ENCODE data around the gene PPM1F.

The PPM1F gene

DNA sequence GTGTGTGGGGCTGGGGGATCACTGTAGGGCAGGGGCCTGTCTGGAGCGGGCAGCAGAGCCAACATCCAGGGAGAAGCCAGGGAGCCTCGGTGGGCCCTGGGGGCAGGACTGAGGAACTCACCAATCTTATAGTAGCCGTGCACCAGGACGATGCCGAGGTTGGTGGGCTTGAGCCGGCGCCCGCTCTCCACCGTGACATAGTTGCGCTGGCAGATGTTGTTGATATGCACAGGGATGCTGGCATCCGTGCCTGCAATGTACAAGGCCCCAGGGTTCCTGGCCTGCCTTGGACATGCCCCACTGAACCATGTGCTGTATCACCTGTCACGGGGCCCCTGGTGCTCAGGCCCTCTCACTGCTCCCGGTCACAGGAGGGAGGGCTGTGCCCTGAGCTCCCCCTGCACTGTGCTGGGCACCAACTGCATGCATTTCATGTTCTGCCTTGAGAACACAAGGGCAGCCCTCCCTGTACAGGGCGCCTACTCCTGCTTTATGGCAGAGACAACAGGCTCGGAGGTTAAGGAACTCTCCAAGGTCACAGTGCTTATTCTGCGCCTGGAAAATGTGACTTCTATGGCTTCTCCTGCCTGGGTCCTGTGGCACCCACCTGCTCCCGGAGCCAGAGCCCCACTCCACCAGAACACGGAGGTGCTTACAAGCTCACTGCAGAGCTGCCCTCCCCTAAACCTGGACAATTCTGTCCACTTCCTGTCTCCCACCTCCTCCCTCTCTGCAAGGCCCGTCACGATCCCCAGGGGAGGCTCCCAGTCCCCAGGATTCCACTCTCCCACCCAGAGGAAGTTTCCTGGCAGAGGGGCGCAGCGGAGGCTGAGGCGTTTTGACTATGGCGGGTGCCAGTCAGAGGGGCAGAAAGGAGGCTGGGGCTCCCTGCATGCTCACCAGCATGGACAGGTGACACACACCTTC lies 7.8 kb upstream of the PPM1F start:
- no peak for DNase-seq

- no peak for DNase-seq
These were observed 6.8 kb upstream of the PPM1F start for GRCh38 chr22:21959274-21960074.

DNA sequence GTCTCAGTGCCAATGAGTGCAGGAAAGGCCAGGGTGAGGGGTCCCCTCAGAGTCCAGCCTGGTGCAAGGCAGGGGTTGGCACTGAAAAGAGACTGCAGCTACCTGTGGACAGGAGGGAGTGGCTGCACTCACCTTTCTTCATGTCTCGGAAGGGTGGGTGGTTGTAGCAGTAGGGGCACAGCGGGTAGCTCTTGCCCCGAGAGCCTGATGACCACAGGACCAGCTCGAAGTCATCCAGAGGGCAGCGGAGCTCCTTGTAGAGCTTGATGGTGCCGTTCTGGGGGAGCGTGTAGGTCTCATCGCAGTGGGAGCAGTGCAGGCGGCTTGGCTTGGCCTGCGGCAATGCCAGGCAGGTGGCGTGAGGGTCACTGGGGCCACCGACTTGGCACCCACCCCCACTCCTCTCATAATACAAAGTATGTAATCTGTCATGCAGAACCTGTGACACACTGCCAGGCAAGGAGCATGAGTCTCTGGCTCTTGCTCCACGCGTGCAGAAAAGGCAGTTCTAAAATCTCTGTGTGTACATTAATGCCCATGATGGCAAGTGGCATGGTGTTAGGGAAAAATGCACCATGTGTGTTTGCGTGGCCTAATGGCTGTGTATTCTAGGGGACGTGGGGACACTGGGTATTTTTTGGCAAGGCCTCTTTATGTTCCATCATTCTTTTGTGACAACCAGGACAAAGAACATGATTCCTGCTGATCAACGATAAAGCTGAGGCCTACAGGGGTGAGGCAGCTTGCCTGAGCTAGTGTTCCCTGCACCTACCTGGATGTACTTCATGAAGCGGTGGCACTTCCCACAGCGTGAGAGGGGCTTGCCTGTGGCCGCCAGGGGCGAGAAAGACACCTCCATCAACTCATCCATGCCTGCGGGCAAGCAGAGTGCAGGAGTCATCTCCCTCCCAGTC lies 6.0 kb upstream of the PPM1F start:
- DNase-seq, result no peak

GRCh38 chr22:21951931-21952465 lies 650 bp downstream of the PPM1F start:
- peak; percentile 15 for DNase-seq

DNA sequence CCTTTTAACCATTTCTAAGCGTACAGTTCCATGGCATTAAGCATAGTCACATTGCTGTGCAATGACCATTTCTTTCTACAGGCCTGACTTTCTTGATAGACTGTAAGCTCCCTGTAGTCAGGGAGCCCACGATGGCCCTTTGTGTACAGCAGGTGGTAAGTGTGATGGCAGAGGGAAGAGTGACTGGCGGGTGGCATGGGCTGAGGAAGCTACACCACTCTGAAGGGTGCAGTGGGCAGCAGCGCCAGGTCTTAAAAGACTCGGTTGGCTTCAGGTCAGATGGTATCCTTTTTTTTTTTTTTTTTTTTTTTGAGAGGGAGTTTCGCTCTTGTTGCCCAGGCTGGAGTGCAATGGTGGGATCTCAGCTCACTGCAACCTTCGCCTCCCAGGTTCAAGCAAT lies 1.6 kb downstream of the PPM1F start:
- no peak for DNase-seq

DNA sequence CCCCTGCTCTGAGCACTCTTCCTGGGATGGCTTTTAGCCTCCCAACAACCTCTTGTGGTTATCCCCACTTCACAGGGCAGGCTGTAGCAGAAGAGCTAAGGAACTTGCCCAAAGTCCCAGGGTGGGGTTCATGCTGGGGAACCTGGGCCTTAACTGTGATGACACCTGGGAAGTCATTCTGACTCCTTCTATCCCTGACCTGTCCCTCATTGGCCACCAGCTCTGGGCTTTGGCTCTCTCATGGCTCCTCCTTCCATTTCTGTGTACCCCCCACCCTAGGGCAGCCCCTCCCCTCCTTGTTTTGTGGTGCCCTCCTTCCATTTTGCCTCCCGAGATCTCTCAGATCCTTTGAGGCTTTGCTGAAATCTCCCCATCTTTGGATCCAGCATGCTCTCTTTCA lies 2.7 kb downstream of the PPM1F start:
- no peak for DNase-seq

DNA sequence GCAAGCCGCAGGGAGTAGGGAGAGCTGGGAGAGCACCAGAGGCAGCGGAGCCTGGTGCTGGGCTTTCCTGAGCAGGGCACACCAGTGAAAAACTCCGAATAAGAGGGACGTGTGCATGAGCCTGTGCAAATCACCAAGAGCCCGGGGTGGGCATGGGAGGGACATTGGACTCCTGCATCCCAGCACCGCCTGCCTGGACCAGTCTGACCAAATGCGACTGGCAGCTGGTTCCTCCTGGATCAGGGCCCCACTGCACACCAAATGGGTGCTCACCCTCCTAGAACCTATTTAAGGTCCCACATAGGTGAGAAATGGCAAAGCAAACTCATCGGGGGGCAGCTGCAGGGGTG lies 3.1 kb downstream of the PPM1F start:
- no peak for DNase-seq

DNA sequence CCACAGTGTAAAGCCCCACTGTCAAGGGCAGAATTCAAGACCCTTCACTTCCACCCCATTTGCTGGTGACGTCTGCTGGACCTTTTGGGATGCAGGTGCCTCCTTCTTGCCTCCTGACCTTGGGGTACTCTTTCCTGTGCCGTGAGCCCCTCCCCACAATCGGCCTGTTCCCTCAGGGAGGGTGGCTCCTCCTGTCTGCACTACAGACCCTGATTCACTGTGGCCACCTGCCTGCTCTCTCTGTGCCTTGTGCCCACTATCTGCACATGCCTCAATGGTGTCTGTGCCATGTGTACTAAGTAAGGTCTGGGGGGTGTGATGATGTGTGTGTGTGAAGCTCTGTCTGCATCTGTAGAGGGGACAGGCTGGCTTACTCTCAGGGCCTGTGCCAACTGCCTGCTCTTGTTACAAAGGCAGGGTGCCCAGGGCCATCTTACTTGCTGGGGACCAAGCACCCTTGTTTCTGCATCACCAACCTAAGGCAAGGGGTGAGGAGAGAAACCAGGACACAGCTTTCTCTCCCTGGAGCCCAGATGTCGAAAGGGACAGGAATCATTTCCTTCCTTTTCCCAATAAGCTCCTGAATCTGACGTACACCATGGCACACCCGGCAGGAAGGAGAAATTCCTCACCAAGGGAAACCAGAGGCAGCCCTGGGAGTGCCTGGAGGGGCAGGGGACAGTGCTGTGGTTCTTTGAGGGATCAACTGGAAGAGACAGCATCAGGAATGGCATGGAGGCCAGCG lies 3.7 kb downstream of the PPM1F start:
- DNase-seq, result no peak

GRCh38 chr22:21948390-21948789 lies 4.3 kb downstream of the PPM1F start:
- no peak for DNase-seq

DNA sequence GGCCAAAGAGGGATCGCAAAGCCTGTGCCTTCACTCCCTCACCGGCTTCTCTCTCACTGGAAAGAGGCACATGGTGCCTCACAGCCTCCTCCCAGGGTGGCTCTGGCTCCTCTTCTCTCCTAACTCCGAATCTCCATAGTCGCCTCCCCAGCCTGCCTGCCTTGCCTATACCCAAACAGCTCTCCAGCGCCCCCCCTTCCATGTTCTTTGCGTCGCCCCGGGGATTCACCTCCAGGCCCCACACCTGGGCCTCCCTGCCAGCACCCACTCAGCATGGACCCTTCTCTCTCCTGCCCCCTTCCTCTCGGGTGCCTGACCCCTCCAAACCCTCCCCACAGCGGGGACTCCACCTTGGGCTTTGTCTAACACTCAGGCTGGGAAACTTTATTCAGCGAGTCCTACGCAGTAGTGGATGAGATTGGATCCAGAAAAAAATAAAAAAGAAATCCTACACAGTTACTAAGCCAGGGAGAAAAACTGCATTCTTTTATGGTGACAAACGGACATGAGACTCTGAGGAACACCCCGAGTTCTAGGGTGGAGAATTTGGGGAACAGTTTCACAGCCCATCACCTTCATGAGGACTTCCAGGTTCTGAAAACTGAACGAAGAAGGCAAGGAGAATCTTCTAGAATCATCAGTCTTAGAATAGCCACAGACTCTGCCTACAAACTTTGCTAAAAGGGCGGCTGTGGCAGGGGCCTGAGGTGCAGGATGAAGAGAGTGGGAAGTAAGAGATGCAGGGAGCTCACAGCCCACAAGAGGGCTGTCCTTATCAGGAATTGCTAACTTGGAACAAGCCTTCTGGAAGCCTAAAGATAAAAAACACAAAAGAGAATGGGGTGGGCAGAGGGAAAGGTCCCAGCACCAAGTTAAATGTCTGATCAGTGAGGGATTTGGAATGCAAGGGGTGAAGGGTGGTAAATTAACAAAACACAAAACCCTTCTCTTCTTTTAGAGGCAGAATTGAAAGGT lies 5.3 kb downstream of the PPM1F start:
- DNase-seq, result no peak

DNA sequence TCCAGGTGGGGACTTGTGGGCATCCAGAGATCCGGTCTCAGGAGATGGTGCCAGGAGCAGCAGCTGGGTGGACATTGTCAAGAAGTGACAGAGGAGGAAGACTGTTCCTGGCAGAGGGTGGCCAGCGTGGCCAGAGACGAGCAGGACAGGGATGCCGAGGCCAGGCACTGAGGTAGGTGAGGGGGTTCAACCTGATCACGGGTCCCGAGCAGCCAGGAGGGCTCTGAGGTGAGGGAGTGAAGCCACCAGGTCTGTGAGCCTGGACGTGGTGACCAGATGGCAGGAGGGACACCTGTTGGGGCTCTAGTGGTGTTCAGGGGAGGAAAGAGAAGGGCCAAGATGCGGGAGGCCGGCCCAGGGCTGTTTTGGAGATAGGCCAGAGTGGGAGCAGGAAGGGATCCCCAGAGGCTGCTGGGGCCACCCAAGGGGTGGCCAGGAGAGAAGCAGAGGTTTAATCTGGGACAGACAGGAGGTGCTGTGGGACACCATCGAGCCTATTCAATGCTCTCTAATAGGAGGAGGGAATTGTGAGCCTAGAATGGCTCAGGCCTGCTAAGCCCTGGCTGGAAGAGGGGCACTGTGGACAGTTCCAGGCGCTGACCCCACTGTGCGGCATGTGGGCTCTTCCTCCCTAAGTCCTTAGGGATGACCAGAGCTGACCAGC lies 6.3 kb downstream of the PPM1F start:
- no peak for DNase-seq

DNA sequence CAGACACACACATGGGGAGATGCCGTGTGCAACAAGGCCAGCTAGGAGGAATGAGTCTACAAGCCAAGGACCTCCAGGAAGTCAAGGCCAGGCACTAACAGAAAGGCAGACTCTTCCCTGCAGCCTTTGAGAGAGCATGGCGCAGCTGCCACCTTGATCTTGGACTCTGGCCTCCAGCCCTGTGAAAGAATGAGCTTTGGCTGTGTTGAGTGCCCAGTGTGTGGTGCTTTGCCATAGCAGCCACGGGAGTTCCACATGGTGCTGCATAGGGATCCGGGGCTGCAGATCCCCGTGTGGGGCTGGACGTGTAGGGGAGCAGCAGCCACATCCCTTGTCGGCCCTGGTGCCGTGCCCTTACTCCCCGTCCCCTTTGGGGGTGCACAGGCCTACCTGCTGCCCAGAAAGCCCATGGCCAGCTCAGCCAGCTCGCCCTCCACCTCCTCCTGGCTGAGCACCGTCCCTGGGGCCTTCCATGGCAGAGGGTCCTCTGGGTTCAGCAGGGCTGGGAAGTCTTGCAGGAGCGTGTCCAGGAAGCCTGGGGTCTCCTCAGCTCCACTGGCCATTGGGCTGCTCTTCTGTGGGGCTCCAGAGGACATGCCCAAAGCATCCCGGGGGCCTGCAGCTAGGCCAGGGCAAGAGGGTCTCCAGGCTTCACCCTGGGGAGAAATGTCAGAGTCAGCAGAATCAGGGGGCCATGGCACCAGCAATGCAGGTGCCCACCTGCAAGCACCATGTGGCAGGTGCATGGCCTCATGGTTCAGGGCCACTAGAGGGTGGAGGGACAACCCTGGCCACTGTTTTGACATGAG lies 7.0 kb downstream of the PPM1F start:
- no peak for DNase-seq

- DNase-seq, result no peak
These were observed 7.8 kb downstream of the PPM1F start for GRCh38 chr22:21944871-21945270.

- DNase-seq, result no peak
These were observed 8.8 kb downstream of the PPM1F start for GRCh38 chr22:21943571-21944448.

- no peak for DNase-seq
These were observed 10.0 kb downstream of the PPM1F start for GRCh38 chr22:21942407-21943343.

DNA sequence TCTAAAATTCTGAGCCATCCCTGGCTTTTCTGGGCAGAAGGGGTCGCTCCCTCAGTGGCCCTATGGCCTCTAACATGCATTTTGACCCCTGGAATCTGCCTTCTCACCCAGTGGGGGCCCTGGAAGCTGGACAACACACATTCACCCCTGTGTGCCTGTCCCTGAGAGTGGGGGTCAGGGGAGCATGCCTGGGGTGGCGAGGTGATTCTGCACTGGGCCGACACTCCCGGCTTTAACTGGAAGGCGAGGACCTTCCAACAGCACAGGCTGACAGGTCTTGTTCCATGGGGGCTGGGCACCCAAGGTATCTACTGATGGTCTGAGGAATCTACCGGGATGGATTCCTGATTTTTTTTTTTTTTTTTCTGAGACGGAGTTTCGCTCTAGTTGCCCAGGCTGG lies 10.7 kb downstream of the PPM1F start:
- DNase-seq, result no peak

DNA sequence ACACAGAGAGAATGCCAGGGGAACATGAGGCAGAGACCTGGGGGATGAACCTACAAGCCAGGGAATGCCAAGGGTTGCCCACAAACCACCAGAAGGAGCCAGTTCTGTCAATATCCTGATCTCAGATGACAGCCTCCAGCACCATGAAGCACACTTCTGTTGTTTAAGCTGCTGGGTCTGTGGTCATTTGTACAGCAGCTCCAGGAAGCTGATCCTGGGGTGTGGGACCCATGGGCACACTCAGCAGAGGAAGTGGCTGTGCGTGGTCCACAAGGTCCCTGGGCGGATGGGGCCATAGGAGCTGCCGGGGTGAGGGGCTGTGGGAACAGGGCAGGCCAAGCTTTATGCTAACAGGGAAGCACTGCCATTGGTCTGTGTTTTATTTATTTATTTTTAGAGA lies 12.1 kb downstream of the PPM1F start:
- no peak for DNase-seq

Data from activated gamma-delta T cell treated with Interleukin-2 at 50 U/mL for 16 hours (primary cell).